Measurements from ENCODE around the gene CORO6.

DNA sequence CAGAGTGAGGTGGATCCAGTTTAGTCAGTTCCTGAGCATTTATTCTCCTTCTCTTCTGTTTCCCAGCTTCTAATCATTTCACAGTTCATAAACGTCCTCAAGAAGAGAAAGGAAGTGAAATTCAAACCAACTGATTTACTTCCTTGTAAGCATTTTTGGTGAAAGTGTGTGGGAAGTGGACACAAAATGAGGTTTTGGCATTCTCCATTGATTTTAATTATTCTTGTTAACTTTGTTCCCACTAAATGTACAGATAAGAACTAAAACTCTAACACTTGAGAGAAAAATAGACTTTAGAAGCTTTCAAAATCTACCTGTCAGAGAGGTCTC, 42.7 kb upstream of the CORO6 start:
- TF ChIP-seq, protein P1, sequence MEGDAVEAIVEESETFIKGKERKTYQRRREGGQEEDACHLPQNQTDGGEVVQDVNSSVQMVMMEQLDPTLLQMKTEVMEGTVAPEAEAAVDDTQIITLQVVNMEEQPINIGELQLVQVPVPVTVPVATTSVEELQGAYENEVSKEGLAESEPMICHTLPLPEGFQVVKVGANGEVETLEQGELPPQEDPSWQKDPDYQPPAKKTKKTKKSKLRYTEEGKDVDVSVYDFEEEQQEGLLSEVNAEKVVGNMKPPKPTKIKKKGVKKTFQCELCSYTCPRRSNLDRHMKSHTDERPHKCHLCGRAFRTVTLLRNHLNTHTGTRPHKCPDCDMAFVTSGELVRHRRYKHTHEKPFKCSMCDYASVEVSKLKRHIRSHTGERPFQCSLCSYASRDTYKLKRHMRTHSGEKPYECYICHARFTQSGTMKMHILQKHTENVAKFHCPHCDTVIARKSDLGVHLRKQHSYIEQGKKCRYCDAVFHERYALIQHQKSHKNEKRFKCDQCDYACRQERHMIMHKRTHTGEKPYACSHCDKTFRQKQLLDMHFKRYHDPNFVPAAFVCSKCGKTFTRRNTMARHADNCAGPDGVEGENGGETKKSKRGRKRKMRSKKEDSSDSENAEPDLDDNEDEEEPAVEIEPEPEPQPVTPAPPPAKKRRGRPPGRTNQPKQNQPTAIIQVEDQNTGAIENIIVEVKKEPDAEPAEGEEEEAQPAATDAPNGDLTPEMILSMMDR (IDR thresholded peaks at IDR 0.05): no peak
- TF ChIP-seq POLR2AphosphoS5 (IDR thresholded peaks at IDR 0.05; ENCODE audit: low read depth, low read length) (no peak), SIN3A (IDR thresholded peaks at IDR 0.05; ENCODE audit: borderline replicate concordance, insufficient read depth, low read depth, low read length) (no peak)

All from Panc1 (cell line).